ENCODE results near the gene FAF2. TPM values are rescaled to one million over a fixed set of nuclear protein-coding genes. Genes with fewer than 3 reads are reported as not detected.

The FAF2 gene
- total and polyA plus RNA-seq, 10 of the 15 experiments (the other 5 are each of a cell fraction or from before 2014, with no cell fraction given), result 19.0 to 45.1 (median 35.6) TPM

- TF ChIP-seq BACH1 (IDR thresholded peaks at IDR 0.05; ENCODE audit: borderline replicate concordance) (no peak), NRF1 (conservative IDR thresholded peaks at IDR 0.05; ENCODE audit: low read depth, low read length) (no peak), YBX1 (IDR thresholded peaks at IDR 0.05) (no peak)
- TF ChIP-seq, protein P1, sequence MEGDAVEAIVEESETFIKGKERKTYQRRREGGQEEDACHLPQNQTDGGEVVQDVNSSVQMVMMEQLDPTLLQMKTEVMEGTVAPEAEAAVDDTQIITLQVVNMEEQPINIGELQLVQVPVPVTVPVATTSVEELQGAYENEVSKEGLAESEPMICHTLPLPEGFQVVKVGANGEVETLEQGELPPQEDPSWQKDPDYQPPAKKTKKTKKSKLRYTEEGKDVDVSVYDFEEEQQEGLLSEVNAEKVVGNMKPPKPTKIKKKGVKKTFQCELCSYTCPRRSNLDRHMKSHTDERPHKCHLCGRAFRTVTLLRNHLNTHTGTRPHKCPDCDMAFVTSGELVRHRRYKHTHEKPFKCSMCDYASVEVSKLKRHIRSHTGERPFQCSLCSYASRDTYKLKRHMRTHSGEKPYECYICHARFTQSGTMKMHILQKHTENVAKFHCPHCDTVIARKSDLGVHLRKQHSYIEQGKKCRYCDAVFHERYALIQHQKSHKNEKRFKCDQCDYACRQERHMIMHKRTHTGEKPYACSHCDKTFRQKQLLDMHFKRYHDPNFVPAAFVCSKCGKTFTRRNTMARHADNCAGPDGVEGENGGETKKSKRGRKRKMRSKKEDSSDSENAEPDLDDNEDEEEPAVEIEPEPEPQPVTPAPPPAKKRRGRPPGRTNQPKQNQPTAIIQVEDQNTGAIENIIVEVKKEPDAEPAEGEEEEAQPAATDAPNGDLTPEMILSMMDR (IDR thresholded peaks at IDR 0.05 in 2 of 3, conservative IDR thresholded peaks at IDR 0.05 in 1 of 3; ENCODE audit: control insufficient read depth in 2 of 3, extremely low read depth in 1 of 3, insufficient read depth in 1 of 3, low read depth in 3 of 3, low read length in 3 of 3), result no peak
These were observed 44.2 kb downstream of the FAF2 start (continued) for GRCh38 chr5:176492431-176492830.

DNA sequence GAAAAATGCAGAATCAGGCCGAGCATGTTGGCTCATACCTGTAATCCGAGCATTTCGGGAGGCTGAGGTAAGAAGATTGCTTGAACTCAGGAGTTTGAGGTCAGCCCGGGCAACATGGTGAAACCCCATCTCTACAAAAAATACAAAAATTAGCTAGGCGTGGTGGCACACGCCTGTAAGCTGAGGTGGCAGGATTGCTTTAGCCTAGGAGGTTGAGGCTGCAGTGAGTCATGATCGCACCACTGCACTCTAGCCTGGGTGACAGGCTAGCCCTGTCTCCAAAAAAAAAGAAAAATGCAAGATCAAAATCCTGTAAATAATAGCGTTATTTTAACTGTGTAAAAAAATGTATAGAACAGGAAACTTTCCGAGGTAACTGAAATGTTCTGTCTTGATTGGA is 49.7 kb downstream of the FAF2 start:
- POLR2A ChIA-PET, result no interaction called here

More for the DNA sequence above, 49.7 kb downstream of the FAF2 start:
- ChIA-PET CTCF (interaction anchor here (1.2 kb wide), 1 partner anchor 14 kb away, joined by 3 read pairs; no protein-coding TSS in a partner anchor), SMC1A (ENCODE audit: uncharacterized antibody, unreplicated experiment) (no interaction called here), RAD21 (ENCODE audit: unreplicated experiment) (no interaction called here)
- no TSS peak for BruUV-seq (replicated peaks)
- H3K4me2 ChIP-seq (ENCODE audit: control insufficient read depth, insufficient read depth), result no peak overlapping the region
- no peaks in the 10 kb centered on the region for H3K4me1 ChIP-seq (ENCODE audit: control insufficient read depth, insufficient read depth, low read length)
- no peak overlapping the region for H2AFZ ChIP-seq (ENCODE audit: control insufficient read depth, low read depth, low read length)
- no peak for DNase-seq (ENCODE audit: low read depth, low spot score)
- WGBS (ENCODE audit: insufficient coverage, insufficient replicate concordance, low lambda C conversion rate, missing lambda C conversion rate), result 92% methylated on average over 9 of the region's 9 CpGs
- intact Hi-C loops (cut with micrococcal nuclease; ENCODE audit: unreplicated experiment), result no loop called here
- TF ChIP-seq USF1 (IDR thresholded peaks at IDR 0.05; ENCODE audit: borderline replicate concordance, extremely low read length, insufficient read depth, low read depth, low read length), result no peak
- TF ChIP-seq CEBPZ (IDR thresholded peaks at IDR 0.05; ENCODE audit: low read depth, low read length), result no peak
- TF ChIP-seq RAD21 (IDR thresholded peaks at IDR 0.05; ENCODE audit: insufficient read depth, low read depth, low read length), result no peak
- no peaks in the 10 kb centered on the region for H3K9me3 ChIP-seq (replicated peaks; ENCODE audit: control insufficient read depth, insufficient read depth, low read length)
- no peak overlapping the region for H3K27ac ChIP-seq (ENCODE audit: control insufficient read depth, insufficient read depth)
- no peak for ATAC-seq
- H3K79me2 ChIP-seq (ENCODE audit: control insufficient read depth, insufficient read depth, low read length), result no peaks in the 10 kb centered on the region
- H4K20me1 ChIP-seq (ENCODE audit: control insufficient read depth, insufficient read depth), result no peaks in the 10 kb centered on the region
- no peaks in the 10 kb centered on the region for H3K27me3 ChIP-seq (replicated peaks in 1 of 2; ENCODE audit: control insufficient read depth in 2 of 2, insufficient read depth in 2 of 2, low read length in 1 of 2)
- no peak overlapping the region for H3K9ac ChIP-seq (ENCODE audit: control insufficient read depth, insufficient read depth, low read length)
- H3K36me3 ChIP-seq (ENCODE audit: control insufficient read depth in 2 of 2, insufficient read depth in 2 of 2, low read length in 1 of 2), result peaks cover 20 to 42% of the 10 kb centered on the region in 2 experiments
- in situ Hi-C loops (cut with MboI), result no loop called here
- FAIRE-seq, result no peak
- no peak overlapping the region for H3K4me3 ChIP-seq

Data from GM12878 (cell line).